HTERT RPE-1 (cell line): ENCODE measurements around the gene PI4KA.
"Not testable (repeated sequence)": the region's sequence is repeated elsewhere in the genome, so short reads cannot be mapped to it uniquely, and the experiment has no call there.

ENCODE experiments used
- in situ Hi-C: fragments of 300-500 bp; cut with MboI; formaldehyde crosslinking; loops from 4 replicates; pipeline ENCODE4 v1.14.3; 2020; ENCODE audit warnings: low sequenced_read_pairs

Gene PI4KA

DNA sequence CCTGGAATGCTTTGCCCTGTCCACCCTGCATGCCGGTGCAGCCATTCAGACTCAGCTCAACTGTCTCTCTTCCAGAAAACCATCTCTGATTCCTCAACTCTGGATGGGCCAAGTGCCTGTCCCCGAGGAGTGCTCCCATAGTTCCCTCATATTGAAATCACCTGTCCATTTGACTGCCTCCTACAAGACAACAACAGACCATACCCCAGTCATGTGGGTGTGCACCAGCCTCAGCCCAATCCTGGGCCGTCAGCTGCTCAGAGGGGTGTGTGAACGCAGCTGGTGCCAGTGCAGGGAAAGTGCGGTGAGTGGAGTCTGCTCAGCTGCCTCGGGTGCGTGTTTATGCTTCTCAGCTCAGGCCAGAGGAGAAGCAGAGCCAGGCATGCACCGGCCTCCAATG lies 126.2 kb downstream of the PI4KA start:
- in situ Hi-C loops = not testable (repeated sequence)

DNA sequence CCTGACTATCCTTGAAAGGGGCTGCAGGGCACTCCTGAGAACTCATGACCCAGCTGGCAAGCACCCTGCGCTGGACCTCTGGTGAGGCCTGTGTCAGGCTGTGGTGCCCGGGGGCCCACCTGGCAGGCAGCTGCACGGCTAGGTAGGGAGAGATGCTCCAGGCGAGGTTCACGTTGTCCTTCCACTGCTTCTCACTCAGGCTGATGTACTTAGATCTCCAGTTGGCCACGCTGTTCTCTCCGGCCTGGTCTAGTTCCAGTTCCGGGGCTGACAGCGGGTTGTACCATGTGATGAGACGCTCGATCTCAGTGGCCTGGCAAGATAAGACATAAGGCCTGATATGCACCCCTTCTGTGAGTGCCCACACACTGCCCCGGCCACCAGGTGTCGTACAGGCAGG lies 129.4 kb downstream of the PI4KA start:
- in situ Hi-C loops = no loop called here

DNA sequence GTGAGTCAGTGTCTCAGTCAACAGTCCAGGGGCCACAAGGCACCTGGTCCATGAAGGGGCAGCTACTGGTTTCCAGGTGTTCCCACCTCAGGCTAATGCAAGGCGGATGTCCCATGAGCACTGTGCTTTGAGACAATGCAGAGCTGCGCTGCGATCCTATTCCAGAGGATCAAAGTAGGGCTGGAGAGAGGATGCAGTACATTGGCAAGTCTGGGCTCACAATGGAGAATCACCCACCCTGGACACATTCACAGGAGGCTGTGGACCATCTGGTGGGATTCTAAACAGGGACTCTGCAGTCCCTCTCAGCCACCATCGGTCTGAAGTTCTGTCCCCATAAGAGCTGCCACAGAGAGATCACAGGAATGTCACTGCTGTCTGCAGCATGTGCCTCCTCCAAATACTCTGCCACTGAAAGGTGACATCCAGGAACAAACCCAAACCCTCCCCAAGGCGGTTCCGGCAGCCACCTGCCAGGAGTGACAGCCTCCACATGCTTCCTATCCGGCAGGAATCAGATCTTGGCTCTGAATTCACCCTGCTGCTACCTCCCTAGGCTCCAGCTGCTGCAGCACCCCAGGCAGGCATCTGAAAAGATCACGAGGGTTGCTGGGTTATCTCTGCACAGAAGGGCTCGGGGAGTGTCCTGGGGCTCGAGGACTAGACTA lies 130.0 kb downstream of the PI4KA start:
- in situ Hi-C loops = no loop called here

DNA sequence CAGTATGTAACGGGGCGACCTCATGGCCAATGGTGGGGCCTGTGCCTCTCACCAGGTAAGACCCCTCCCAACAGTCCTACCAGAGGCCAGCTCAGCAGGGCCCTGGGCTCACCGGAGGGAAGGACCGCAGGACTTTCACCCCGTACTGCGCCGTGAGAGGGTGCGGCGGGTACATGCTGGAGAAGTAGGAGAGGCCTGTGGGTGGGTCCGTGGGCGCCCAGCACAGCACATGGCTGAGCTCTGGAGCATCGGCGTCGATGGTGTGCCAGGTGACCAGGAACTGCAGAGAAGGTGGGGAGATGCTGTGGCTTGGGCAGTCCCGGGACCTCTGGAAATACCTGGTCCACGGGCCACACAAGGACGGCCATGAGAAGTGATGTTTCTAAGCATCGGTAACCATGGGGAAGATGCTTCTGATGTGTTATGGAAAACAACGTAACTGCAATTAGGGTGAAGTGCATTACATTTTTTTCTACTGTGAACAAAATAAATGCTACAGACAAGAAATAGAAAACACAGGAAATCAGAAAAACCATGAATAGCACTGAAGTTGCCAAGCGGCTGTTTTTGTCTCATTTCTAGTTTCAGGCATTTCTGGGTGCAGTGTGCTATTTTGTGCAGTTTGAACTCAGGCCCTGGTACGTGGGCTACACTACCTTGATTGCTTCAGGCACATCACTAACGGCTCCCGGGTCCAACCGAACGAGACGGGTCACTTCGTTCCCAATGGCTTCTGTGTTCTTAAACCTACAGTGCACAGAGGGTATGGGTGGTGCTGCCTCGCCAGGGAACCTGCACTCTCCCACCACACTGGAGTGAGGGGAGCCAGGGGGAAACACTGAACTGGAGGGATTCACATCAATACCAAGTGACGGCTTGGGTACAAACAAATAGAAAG lies 131.2 kb downstream of the PI4KA start:
- in situ Hi-C loops = no loop called here

DNA sequence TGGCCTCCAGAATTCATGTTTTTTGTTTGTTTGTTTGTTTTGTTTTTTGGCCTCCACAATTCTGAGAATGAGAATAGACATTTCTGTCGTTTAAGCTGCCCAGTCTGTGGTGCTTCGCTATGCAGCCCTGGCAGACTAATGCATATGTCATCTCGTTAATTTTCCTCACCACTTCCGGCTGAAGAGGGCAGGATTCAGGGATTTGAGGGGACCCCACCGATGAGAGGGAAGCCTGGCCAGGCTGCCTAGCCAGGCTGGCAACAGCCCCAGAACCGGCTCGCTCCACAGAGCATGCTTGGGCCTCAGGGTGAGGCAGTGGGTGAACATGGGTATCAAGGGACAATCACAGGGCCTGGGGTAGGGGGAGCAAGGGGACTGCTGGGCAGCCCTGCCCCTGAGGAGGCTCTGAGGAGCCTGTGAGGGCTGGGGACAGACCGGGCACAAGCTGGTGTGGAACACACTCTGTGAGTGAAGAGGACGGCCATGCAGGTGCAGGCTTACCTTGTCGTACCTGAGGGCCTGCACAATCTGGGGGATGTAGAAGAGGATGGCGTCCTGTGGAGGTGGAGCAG lies 132.5 kb downstream of the PI4KA start:
- in situ Hi-C loops = no loop called here

DNA sequence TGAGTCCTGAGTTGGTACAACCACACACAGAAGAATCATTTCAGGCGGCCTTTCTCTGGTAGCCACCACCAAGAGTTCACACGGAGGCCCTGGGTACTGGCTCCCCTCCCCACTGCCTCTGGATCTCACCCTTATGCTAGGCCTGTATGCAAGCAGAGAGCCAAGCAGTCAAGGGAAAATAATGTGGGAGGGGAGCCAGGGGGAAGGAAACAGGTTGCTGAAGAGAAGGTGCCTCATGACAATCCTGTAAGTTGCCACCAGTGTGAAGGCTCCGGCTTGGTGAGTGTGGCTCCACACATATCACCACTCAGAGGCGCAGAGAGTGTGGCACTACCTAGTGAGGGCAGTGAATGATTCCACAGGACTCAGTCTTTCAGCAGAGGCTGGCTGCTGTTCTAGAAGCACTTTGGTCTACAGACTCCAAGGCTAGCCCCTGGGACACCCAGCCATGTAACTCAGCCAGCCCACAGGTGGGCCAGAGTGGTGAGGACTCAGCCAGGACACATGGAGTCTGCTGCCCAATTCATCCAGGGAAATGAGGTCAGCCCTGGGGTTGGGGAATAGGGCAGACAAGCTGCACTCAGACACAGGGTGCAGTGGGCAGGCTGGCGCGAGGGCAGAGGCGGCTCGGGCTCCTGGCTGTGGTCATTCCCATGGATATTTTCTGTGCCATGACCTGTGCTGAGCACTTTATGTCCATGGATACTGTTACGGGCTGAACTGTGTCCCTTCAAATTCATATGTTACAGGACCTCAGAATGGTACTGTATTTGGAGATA lies 133.7 kb downstream of the PI4KA start:
- in situ Hi-C loops = no loop called here

DNA sequence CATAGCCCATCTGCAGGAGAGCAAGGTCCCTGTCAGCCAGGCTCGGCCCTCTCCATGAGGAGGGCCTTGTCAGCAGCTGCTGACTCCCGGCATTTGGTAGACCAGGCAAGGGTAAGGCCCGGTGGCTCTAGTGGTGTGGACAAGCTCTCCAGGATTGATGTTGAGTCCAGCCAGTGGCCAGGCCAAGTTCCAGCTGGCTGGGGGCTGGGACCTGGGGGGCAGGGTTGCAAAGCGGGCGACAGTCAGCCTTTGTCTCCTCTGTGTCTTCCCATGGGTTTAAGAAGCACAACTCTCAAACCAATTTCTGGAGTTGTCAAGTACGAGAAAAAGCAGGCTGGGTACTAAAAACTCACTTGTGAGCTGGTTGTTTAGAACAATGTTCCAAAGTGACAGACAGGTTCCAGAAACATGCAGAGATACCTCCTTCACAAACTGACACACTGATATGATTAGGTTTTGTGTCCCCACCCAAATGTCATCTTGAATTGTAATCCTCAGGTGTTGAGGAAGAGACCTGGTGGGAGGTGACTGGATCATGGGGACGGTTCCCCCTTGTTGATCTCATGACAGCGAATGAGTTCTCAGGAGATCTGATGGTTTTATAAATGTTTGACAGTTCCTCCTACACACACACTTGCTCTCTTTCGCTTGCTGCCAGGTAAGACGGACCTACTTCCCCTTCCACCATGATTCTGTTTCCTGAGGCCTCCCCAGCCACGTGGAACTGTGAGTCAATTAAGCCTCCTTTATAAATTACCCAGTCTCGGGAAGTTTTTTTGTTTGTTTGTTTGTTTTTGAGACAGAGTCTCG lies 137.0 kb downstream of the PI4KA start:
- in situ Hi-C loops = no loop called here

DNA sequence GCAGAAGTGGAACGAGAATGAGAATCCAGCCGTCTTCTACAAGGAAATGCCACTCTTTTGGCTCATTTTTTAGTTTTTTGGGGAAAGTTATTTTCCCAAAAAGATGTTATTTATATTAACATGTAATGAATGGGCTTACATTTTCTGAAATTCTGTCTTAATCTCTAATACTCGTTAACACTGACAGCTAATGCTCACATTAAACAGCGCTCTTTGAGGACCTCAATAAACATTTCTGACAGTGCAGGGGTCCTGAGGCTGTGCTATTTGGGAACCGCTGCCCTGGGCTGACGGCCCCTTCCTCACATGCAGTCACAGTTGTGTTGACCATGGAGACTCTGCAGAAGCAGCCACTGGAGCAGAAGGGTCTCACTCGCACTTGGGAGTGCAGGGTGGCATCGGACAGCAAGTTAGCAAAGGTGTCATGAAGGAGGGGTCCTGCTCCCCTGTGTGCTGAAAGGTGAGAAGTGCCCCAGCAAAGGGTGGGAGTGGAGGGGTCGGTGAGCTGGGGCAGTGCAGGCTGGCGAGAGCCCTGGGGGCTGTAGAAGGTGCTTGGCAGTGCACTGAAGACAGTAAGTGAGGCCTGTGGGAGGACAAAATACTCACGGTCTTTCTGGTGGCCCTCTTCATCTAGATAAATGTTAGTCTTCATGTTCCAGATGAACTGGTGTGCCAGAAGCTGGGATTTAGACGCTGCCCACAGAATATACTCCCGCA lies 137.8 kb downstream of the PI4KA start:
- in situ Hi-C loops = no loop called here

DNA sequence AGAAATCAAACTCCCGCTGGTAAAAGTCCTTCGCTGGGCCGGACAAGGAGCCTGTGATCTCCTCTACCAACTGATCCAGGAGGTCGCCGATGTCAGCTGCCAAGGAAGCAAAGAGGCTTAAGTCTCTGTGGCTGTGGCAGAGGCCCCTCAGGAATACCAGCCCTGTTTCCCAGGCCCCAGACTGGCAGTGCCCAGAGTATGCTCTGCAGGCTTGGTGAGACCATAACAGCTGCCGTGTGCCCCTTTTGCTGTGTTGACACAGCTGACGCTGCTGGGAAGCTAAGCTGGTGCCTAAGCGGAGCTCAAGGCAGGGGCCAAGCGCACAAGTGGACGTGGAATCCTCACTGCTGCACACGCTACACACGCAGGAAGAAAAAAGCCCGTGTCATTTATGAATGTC lies 139.9 kb downstream of the PI4KA start:
- in situ Hi-C loops = not testable (repeated sequence)

DNA sequence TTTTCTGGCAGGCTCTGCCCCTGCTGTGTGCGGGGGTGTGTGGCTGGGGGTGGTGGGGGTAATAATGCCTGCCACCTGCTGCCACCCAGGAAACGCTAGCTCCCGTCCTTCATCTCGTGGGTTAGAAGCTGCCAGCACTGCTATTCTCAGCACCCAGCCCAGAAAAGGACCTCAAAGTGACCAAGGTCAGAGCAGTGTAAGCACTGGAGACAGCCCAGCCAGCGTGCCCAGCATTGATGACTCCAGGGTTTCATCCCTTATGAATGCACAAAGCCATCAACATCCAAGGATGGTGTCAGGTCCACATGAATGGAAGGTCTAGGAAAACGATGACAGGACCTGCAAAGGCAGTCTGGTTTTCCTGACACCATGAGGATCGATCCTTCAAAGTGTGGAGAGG lies 140.6 kb downstream of the PI4KA start:
- in situ Hi-C loops = not testable (repeated sequence)

DNA sequence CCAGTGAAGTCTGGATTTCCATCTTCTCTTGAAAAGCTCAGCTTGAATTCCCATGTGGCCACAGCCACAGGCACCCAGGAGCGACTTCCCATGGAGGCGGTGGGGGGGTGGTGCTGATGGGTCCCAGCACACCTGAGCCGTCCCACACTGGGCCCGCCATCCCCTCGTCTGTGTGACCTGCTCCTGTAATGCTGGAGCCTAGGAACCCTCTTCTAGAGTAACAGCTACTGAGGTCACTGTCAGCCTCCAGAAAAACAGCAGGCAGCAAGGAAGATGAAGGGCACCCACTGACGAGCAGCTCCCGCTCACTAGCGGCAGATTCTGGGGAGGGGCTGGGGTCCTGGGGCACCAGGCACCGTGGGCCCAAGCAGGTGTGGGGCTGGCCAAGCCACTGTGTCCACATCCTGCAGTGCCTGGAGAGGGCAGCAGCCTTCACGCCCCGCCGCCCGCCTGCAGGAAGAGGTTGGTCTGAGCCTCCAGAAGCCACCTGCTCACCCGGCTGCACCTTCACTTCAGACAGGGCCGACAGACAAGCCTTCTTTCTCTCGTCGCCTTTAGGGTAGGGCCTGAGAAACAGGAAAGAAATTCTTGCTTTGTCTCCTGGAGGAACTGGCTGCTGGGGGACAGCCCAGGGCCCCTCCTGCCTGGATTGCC lies 141.3 kb downstream of the PI4KA start:
- in situ Hi-C loops = not testable (repeated sequence)

DNA sequence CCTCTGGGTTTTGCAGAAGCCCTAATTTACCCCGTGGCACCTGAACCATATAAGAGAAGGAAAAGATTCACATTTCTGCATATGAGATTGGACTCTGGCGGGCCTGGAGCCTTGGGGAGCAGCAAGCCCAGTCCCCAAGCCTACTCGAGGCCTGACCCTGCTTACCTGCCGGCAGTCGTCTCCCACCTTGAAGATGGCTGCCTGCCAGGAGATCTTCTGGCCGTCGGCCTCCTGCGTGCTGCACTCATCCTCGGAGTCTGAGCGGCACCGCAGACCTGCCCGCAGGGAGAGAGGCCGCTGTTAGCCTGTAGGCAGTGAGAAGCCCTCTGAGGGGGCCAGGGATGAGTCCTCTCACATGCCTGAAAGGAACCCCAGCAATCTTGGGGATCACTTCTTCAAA lies 145.5 kb downstream of the PI4KA start:
- in situ Hi-C loops = not testable (repeated sequence)

DNA sequence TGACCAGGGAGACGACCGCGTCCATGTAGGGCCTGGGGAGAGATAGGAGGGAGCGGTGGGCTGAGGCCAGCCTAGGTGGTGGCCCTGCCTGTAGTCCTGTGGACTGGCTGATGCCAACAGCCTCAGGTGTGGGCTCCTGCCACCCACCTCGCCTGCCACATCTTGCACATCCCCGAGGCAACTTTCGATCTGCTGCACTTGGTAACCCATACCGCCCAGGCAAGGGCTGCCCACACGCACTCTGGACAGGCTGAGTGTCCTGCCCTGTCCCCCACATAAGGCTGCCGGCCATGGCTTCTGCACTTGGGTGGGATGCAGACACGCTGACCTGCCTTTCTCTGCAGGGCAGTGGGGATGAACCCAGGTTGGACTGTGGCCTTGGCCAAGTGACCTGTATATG lies 148.6 kb downstream of the PI4KA start:
- in situ Hi-C loops = not testable (repeated sequence)

DNA sequence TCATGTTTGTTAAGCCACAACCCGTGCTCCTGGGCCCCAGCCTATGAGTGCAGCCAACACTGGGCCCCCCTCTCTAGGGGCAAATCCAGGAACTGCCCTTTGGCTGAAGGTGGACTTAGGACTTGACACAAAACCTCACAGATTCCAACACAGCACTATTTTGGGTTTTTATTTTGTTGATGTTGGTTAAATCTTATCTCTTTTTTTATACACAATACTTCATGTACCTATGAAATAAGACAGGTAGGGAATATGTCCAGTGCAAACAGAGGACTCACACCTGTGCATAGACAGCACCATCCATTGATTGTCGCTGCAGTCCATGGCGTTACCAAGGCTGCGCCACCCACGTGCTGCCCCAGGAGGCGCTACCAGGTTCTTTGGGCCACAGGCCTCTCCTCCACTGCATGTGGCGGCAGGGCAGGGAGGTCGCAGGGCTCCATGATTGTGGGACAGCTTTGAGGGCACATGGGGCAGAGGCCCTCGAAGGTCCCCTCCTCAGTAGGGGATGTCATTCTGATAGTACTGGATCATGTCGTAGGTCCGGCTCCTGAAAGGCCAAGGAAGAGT lies 151.0 kb downstream of the PI4KA start:
- in situ Hi-C loops = not testable (repeated sequence)

DNA sequence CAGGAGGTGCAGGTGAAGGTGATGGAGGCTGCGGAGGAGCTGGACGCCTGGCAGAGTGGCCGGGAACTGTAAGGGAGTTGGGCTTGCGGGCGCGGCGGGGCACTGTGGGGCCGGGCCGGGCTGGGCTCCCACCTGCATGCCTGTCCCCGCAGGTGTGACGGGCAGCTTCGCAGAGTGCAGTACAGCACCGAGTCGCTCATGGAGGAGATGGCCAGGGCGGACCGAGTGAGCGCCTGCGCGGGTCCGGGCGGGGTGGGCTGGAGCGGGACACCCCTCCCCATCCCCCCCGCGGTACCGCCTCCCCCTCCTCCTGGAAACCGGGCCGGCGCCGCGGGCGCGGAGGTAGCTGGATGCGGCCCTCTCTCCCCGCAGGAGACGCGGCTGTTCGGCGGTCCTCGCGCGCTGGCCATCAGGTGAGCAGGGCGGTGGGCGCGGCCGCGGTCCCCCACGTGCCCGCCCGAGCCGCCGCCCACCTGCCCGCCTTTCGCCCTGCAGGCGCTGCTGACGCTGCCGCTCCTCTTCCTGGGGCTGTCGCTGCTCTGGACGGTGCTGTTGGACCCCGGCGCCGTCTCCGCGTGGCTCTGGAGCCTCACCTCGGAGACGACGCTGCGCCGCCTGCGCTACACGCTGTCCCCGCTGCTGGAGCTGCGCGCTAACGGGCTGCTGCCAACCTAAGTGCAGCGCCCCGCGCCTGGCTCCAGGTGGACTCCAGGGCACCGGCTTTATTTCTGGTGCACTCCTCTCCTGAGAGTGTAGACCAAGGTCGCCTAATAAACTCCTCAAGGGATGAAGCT lies 154.6 kb downstream of the PI4KA start:
- in situ Hi-C loops = not testable (repeated sequence)

DNA sequence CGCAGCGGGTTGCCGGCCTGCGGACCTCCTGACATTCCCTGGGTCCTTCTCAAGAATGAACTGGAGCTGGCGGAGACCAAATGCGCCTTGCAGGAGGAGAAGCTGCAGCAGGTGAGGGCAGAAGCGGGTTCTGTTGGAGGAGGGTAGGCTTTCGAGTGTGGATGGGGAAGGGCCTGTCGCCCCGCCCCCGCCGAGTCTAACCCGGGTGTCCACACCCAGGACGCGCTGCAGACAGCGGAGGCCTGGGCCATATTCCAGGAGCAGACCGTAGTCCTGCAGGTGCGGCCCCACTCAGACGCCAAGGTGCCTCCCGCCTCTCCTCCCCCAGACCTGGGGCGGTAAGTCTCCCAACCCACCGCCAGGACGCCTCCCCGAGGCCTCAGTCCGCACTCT lies 155.2 kb downstream of the PI4KA start:
- in situ Hi-C loops = not testable (repeated sequence)

DNA sequence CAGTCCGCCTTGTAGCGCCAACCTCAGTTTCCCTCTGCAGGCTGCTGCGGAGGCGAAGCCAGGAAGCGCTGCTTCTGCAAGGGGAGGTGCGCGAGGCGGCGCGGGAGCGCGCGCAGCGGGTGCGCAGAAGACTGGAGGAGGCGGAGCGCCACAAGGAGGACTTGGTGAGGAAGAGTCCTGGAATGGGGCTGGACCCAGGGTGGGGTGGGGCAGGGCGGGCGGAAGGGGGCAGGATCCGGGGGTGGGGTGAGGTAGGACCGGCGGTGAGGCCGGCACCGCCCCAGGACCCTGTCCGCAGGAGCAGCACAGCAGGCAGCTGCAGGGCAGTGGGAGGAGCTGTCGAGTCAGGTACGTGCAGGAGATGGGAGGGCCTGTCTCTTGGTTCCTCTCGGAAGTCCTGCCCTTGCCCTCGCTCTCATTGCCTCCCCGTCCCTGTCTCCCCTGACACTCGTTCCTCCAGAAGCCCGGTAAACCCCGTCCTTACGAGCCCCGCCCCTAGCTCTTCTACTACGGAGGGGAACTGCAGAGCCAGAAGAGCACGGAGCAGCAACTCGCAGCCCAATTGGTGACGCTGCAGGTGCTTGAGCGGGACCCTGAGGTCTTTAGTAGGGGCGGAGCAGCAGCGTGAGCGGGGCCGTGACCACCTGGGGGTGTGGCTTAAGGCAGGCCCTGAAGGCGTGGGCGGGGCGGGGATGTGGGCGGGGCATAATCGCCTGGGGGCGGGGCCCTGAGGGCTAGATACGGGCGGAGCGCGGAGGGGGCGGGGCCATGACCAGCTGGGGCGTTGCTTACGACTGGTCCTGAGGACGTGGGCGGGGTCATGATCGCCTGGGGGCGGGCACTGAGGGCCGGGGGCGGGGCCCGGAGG lies 155.8 kb downstream of the PI4KA start:
- in situ Hi-C loops = not testable (repeated sequence)
